Measurements from ENCODE around the gene FOLR3. TPM values are rescaled to one million over a fixed set of nuclear protein-coding genes. Genes with fewer than 3 reads are reported as not detected.

FOLR3 gene
- total and polyA plus RNA-seq, 9 of the 15 experiments (the other 6 are each of a cell fraction or from before 2014, with no cell fraction given): not detected

- TF ChIP-seq ZNF318 (IDR thresholded peaks at IDR 0.05; ENCODE audit: borderline replicate concordance in 1 of 2, low read depth in 1 of 2) (no peak), EP400 (IDR thresholded peaks at IDR 0.05) (peak; percentile 87), ZNF668 (CRISPR knock-in tag; IDR thresholded peaks at IDR 0.05) (no peak), YY1 (IDR thresholded peaks at IDR 0.05; ENCODE audit: borderline replicate concordance in 1 of 3, control insufficient read depth in 1 of 3, extremely low read depth in 1 of 3, insufficient read depth in 3 of 3, insufficient read length in 1 of 3, insufficient replicate concordance in 2 of 3, low read depth in 1 of 3, low read length in 2 of 3) (peak in 1 of 3 experiments; percentile 75), PCBP2 (IDR thresholded peaks at IDR 0.05; ENCODE audit: low read depth, low read length, poor library complexity, severe bottlenecking) (no peak), EHMT2 (IDR thresholded peaks at IDR 0.05) (no peak)
- TF ChIP-seq, protein P1, sequence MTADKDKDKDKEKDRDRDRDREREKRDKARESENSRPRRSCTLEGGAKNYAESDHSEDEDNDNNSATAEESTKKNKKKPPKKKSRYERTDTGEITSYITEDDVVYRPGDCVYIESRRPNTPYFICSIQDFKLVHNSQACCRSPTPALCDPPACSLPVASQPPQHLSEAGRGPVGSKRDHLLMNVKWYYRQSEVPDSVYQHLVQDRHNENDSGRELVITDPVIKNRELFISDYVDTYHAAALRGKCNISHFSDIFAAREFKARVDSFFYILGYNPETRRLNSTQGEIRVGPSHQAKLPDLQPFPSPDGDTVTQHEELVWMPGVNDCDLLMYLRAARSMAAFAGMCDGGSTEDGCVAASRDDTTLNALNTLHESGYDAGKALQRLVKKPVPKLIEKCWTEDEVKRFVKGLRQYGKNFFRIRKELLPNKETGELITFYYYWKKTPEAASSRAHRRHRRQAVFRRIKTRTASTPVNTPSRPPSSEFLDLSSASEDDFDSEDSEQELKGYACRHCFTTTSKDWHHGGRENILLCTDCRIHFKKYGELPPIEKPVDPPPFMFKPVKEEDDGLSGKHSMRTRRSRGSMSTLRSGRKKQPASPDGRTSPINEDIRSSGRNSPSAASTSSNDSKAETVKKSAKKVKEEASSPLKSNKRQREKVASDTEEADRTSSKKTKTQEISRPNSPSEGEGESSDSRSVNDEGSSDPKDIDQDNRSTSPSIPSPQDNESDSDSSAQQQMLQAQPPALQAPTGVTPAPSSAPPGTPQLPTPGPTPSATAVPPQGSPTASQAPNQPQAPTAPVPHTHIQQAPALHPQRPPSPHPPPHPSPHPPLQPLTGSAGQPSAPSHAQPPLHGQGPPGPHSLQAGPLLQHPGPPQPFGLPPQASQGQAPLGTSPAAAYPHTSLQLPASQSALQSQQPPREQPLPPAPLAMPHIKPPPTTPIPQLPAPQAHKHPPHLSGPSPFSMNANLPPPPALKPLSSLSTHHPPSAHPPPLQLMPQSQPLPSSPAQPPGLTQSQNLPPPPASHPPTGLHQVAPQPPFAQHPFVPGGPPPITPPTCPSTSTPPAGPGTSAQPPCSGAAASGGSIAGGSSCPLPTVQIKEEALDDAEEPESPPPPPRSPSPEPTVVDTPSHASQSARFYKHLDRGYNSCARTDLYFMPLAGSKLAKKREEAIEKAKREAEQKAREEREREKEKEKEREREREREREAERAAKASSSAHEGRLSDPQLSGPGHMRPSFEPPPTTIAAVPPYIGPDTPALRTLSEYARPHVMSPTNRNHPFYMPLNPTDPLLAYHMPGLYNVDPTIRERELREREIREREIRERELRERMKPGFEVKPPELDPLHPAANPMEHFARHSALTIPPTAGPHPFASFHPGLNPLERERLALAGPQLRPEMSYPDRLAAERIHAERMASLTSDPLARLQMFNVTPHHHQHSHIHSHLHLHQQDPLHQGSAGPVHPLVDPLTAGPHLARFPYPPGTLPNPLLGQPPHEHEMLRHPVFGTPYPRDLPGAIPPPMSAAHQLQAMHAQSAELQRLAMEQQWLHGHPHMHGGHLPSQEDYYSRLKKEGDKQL (CRISPR knock-in tag; IDR thresholded peaks at IDR 0.05; ENCODE audit: borderline replicate concordance): no peak
- TF ChIP-seq, protein P2, sequence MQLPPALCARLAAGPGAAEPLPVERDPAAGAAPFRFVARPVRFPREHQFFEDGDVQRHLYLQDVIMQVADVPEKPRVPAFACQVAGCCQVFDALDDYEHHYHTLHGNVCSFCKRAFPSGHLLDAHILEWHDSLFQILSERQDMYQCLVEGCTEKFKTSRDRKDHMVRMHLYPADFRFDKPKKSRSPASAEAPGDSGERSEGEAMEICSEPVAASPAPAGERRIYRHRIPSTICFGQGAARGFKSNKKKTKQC (CRISPR knock-in tag; IDR thresholded peaks at IDR 0.05): 0 out of 2 replicates have a peak, but pooled peaks have one; percentile 38
- TF ChIP-seq, protein P3, sequence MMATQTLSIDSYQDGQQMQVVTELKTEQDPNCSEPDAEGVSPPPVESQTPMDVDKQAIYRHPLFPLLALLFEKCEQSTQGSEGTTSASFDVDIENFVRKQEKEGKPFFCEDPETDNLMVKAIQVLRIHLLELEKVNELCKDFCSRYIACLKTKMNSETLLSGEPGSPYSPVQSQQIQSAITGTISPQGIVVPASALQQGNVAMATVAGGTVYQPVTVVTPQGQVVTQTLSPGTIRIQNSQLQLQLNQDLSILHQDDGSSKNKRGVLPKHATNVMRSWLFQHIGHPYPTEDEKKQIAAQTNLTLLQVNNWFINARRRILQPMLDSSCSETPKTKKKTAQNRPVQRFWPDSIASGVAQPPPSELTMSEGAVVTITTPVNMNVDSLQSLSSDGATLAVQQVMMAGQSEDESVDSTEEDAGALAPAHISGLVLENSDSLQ (IDR thresholded peaks at IDR 0.05): peak; percentile 99
These were observed 23.2 kb upstream of the FOLR3 start, which contains the start of gene ANAPC15 (continued) for GRCh38 chr11:72112143-72112977.
